NCI-H2081 treated with DMSO at 0.1 percent for 48 hours (cell line): Measurements from ENCODE around the gene LPP.

Experiments
- DNase-seq: peaks from one replicate; lab custom pipeline; 2025; lab: John Stamatoyannopoulos, UW

LPP gene

GRCh38 chr3:188135271-188135670 is 18.7 kb upstream of the LPP start:
- DNase-seq, result no peak

DNA sequence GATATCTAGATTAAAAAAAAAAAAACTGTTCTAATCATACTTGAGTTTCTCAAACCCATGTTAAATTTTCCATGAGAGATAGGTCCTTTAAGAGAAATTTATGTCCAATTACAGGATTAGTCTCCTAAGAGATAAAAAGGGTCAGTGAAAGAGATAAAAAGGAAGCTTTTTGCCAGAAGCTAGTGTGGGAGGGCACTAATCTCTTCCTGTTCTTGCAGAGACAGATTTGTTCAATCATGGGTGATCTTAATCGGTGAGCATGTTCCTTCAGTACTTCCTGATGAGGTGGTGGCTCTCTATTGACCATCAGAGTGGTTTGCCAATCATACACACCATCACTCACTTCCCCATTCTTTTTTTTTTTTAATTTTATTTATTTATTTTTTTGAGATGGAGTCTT is 16.9 kb upstream of the LPP start:
- no peak for DNase-seq

GRCh38 chr3:188139466-188139865 is 14.5 kb upstream of the LPP start:
- DNase-seq, result no peak

- DNase-seq, result no peak
Observed at GRCh38 chr3:188146219-188146618, 7.7 kb upstream of the LPP start.

GRCh38 chr3:188147782-188148181 is 6.2 kb upstream of the LPP start:
- DNase-seq, result no peak

DNA sequence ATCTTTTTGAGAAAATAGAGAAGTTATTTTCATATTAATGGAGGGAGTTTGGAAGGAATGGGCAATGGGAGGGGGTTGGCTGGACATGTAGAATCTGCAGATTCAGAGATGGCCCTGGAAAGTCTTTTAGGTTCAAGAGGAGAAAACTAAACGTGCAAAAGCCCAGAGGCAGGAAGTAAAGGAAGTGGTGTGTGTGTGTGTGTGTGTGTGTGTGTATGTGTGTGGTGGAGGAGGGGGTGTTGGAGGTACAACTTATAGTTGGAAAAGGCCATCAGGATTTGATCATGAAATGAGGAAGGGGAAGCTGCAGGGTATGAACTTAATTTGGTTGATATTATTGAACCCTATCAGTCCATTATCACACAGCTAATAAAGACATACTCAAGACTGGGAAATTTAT is 5.6 kb upstream of the LPP start:
- DNase-seq, result no peak

DNA sequence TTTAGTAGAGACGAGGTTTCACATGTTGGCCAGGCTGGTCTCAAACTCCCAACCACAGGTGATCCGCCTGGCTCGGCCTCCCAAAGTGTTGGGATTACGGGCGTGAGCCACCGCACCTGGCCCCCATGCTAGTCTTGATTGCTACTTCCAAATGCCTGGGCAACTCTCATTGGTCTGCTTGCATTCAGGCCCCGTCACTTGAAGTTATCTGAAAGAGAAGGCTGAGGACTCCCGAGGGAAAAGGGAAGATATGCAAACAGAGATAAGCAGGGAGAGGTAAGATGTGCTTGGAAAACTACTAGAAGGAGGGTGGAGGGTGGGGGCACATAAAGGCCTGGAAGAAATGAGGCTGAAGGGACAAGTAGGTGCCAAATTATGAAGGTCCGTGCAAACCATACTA is 4.4 kb upstream of the LPP start:
- DNase-seq, result no peak

- no peak for DNase-seq
Observed at GRCh38 chr3:188150982-188151381, 3.0 kb upstream of the LPP start.

- DNase-seq, result no peak
Observed at GRCh38 chr3:188151438-188151837, 2.5 kb upstream of the LPP start.

- no peak for DNase-seq
Observed at GRCh38 chr3:188152660-188153436, 1.1 kb upstream of the LPP start.

DNA sequence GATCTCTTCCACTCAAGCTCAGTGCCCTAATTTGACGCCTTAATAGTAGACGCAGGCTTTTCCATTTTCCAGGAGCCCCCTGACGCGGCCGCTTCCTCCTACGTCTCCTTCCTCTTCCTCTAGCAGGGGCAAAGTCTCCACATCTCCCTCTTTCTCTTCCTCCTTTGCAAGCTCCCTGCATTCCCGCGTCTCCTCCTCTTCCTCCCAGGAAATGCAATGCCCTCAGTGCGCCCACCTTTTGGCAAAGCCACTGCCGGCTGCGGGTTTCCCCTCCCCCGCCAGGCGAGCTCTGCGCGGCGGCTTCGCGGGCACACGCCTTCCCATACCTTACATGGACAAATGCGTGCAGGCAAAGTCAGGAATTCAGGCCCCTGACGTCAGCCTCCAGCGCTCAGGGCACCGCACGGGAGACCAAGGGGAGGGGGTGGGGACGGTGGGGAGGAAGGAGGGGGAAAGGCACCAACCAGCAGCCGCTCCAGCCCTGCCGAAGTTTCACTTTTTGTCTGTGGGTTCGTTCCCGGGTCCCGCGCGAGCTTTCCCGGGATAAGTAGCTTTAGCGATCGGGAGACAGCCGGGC is 432 bp upstream of the LPP start:
- DNase-seq, result no peak

DNA sequence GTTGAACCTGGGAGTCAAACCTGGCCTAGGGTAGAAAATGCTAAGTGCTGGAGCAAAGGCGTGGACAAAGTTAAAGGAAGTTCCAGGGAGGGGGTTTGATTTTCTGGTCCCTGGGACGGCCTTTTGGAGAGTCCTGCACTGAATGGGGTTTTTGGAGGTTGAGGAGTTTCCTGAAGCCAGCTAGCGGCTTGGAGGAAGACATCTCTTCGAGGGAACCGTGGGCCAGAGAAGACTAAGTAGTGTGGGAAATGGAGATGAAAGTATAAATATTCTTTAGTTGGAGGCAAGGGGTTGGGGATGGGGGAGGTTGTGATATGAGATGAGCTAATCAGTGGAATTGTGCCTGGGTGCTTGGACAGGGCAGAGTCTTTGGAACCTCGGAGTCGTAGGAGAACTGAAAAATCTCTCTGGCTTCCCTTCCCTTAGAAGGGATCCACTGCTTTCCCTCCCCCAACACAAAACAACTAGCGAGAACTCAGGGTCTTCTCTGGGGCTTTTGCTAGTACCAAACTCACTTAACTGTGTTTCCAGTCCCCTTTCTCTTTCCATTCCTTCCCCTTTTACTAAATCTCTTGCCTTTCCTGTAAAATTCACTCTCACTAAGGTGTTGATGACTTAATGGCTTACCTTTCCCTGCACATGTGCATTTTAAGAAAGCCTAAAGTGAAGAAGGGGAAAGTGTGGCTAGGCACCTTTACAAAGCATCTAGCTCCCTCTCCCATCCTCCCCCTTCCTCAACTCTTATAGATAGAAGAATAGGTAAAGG is 1.0 kb downstream of the LPP start:
- no peak for DNase-seq

DNA sequence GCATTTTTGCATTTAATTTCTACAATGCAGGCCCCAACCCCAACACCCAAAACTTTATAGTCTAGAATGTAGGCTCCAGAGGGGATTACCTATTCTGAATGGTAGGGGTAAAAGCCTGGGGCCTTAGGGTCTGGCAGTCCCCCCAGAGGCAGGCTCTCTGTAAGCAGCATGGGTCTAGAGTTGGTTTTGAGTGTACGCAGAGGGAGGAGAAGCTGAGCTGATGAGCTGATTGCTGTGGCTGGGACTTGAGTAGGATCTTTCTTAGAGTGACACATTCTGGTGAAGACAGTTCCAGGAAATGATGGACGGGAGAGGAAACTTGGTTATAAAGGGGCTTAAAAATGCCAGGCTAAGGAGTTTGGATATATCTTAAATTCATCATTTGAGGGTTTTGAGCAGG is 2.1 kb downstream of the LPP start:
- no peak for DNase-seq

DNA sequence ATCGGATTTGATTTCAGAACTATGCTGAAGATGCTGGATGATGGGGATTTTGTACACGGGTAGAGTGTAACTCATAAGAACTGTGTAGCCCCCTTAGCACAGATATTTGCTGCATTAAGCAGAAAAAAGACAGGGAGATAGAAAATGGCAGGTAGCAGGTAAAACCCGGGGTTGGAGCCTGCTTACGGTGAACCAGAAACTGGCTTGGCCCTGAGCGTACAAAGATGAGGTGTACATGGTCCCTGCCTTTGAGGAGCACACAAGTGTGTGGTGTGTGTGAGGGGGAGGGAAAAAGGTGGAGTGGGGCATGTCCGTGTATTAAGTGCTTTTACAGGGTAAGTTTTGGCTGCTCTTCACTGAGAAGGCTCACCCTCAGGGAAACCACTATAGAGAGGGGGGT is 3.5 kb downstream of the LPP start:
- DNase-seq, result no peak

- DNase-seq, result no peak
Observed at GRCh38 chr3:188157971-188158370, 4.0 kb downstream of the LPP start.

DNA sequence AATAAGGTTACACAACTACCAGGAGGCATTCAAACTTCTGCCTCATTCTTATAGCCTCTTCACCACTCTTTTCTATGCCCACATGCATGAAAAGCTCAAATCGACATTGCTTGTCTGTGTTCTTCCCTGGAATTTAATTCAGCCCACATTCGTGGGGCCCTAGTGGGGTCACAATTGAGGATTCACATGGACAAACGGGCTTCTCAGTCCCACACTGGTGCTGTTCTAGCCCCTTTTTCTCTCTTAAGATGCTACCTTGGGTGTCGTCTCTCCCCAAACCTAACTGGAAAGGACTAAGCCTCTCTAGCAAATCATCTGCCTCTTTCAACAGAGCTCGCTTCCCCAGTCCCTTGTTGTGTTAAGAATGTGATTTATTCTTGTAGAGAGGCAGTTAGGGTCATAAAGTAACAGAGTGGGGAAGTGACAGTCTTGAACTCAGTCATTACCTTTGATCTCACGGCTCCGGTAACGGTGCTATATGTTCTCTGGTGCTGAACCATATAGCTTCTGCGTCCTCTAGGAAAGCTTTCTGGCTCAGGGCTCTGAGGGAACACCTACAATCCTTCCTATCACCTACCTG is 4.9 kb downstream of the LPP start:
- DNase-seq, result no peak

DNA sequence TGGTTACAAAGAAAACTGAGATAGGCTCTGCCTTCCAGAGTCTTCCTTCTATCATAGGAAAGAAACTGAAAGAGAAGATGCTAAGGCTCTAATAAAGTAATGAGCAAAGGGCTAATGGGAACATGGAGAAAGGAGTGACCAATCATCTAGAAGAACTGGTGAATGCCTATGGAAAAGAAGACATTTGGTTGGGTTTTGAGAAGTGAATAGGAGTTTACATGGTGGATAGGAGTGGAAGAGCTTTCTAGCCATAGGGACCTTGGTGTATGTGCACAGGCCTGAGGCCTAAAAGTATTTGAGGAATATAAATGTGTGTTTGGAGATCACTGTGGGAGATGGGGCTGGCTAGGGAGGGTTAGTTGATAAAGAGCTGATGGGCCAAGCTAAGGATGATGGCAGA is 6.8 kb downstream of the LPP start:
- no peak for DNase-seq

GRCh38 chr3:188164248-188164687 is 10.3 kb downstream of the LPP start:
- no peak for DNase-seq

- DNase-seq, result no peak
Observed at GRCh38 chr3:188165596-188165995, 11.6 kb downstream of the LPP start.

GRCh38 chr3:188166441-188166840 is 12.5 kb downstream of the LPP start:
- no peak for DNase-seq

DNA sequence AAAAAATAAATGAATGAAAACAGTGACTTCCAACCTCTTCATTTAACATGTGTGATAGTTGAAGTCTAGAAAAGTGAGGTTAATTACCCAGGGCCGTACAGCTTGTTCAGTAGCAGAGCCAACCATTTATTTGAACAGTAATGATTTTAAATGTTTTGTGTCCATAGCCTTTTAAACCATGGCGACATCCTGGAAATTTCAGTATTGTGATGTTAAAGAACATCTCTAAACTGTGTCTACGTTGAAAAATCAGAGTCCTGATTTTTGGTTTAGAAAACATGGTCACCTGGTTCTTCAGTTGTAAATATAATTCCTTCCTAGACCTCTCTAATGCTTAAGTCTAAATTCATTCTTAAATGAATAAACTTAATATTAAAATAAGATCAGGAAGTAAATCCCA is 14.2 kb downstream of the LPP start:
- DNase-seq, result no peak

GRCh38 chr3:188168648-188169047 is 14.7 kb downstream of the LPP start:
- DNase-seq, result no peak
